22Rv1 (cell line): Measurements from ENCODE around the gene UBE2F.

Experiments used
- CTCF ChIP-seq: fragments of 450-650 bp; IDR thresholded peaks from 2 replicates; pipeline ENCODE4 v1.5.1; 2017; ENCODE audit warnings: mild to moderate bottlenecking
- ZFX ChIP-seq: fragments of 450-650 bp; IDR thresholded peaks from 2 replicates; pipeline ENCODE4 v1.6.1; 2017; ENCODE audit warnings: antibody characterized with exemption, borderline replicate concordance

DNA sequence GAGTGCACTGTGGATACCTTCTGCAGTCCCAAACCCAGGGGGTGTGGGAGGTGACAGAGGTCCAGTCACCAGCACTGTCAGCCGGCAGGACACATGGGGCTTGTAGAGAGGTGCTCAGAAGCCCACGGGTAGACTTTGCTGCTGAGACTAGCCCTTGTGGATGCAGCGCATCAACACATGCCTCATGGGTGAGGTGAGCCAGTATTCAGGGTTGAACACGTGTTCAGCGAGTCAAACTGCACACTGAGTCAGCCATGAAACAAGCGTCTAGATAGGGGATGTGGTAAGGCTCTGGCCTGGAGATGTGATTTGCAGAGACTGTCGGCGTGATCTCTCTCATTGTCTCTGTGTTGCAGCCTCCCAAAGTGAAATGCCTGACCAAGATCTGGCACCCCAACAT is 58.2 kb downstream of the UBE2F start:
- no peak for TF ChIP-seq CTCF
- TF ChIP-seq ZFX = no peak
